HCT116 (cell line): ENCODE measurements around the gene FAM171A1. TPM values are rescaled to one million over a fixed set of nuclear protein-coding genes. Genes with fewer than 3 reads are reported as not detected.

Experiments used
- ATAC-seq: fragments of 200-7000 bp; cut with Tn5 transposase; 2 replicates; pipeline ENCODE4 v1.9.1; 2020; ENCODE audit warnings: mild to moderate bottlenecking, moderate library complexity
- BruUV-seq: library from RNA; stranded (reverse); fragments of 400-500 nt; replicated peaks from 2 replicates; lab custom pipeline; 2021; lab: Mats Ljungman, UMichigan
- CTCF ChIA-PET: fragments of 300-600 bp; sonication (Branson Sonifier 250); formaldehyde crosslinking; loops from one replicate; lab custom pipeline; 2021; ENCODE audit warnings: antibody characterized with exemption; lab: Charles Lee
- POLR2A ChIA-PET: fragments of 300-600, 350-600 bp; sonication (Branson Sonifier 250); formaldehyde crosslinking; loops from one replicate; lab custom pipeline; 2021; ENCODE audit warnings: antibody characterized with exemption; lab: Charles Lee
- RAD21 ChIA-PET, 2 experiments: fragments of 300-600 bp; sonication (Branson Sonifier 250); formaldehyde crosslinking; loops; one replicate each; lab custom pipeline; 2023; ENCODE audit warnings: low total read pairs in 2 of 2; ENCODE audit not compliant: uncharacterized antibody in 2 of 2, unreplicated experiment in 2 of 2, low non-redundant PET in 1 of 2; lab: Charles Lee
- DNase-seq: peaks from one replicate; pipeline ENCODE4 v3.0.0-alpha.2; 2010; ENCODE audit warnings: low read depth, low spot score
- H2AFZ ChIP-seq: fragments of 200-600 bp; shearing (Covaris generic), sonication (generic); 2 replicates; pipeline ENCODE4 v1.6.1; 2017; ENCODE audit warnings: low read depth, mixed run types, mixed read lengths, antibody characterized with exemption, low read length; ENCODE audit not compliant: poor library complexity, severe bottlenecking
- H3K27ac ChIP-seq: 2 replicates; pipeline ENCODE4 v1.5.1; 2012; ENCODE audit warnings: low read depth, low read length
- H3K27me3 ChIP-seq: fragments of 200-600 bp; sonication (generic); 2 replicates; pipeline ENCODE4 v1.6.1; 2016; ENCODE audit warnings: mixed run types, low read length, mixed read lengths; ENCODE audit not compliant: insufficient read depth
- H3K36me3 ChIP-seq, 2 experiments: fragments of 200-500 bp in 1 of 2; fragments of 200-600 bp in 1 of 2; sonication (Bioruptor generic) in 1 of 2; sonication (generic) in 1 of 2; 2 replicates each; pipeline versions ENCODE4 v1.5.1 to v1.6.1; 2014 to 2016; ENCODE audit warnings: low read length in 2 of 2, inconsistent platforms in 1 of 2, mixed read lengths in 1 of 2, mixed run types in 1 of 2; ENCODE audit not compliant: insufficient read depth in 2 of 2, control insufficient read depth in 1 of 2
- H3K4me1 ChIP-seq, 2 experiments: fragments of 200-600 bp in 1 of 2; sonication (generic) in 1 of 2; 2 replicates each; pipeline versions ENCODE4 v1.5.1 to v1.6.1; 2012 to 2017; ENCODE audit warnings: low read length in 2 of 2, inconsistent platforms in 1 of 2, mild to moderate bottlenecking in 1 of 2, mixed read lengths in 1 of 2, mixed run types in 1 of 2, moderate library complexity in 1 of 2; ENCODE audit not compliant: insufficient read depth in 2 of 2, control insufficient read depth in 1 of 2
- H3K4me2 ChIP-seq: fragments of 200-600 bp; sonication (generic); 2 replicates; pipeline ENCODE4 v1.6.1; 2017; ENCODE audit warnings: mixed run types, low read length, mixed read lengths
- H3K4me3 ChIP-seq, 2 experiments: fragments of 200-600 bp in 1 of 2; sonication (generic) in 1 of 2; replicated peaks in 1 of 2; 2 replicates each; pipeline ENCODE4 v1.5.1; 2011 to 2016; ENCODE audit warnings: low read length in 2 of 2, control low read depth in 1 of 2, low read depth in 1 of 2, mild to moderate bottlenecking in 1 of 2, mixed read lengths in 1 of 2, mixed run types in 1 of 2
- H3K79me2 ChIP-seq: fragments of 200-600 bp; sonication (generic); 2 replicates; pipeline ENCODE4 v1.6.1; 2017; ENCODE audit warnings: mild to moderate bottlenecking, mixed run types, low read length, moderate library complexity, mixed read lengths; ENCODE audit not compliant: insufficient read depth
- H3K9ac ChIP-seq: fragments of 200-600 bp; sonication (generic); 2 replicates; pipeline ENCODE4 v1.6.1; 2016; ENCODE audit warnings: low read length, mixed read lengths
- H3K9me2 ChIP-seq: fragments of 200-600 bp; sonication (generic), shearing (Covaris generic); 2 replicates; pipeline ENCODE4 v1.6.1; 2017; ENCODE audit warnings: mixed run types, mild to moderate bottlenecking, moderate library complexity; ENCODE audit not compliant: insufficient read depth
- H3K9me3 ChIP-seq, 2 experiments: fragments of 200-500 bp in 1 of 2; fragments of 200-600 bp in 1 of 2; sonication (Bioruptor generic) in 1 of 2; sonication (generic) in 1 of 2; 2 replicates each; pipeline ENCODE4 v1.6.1; 2014 to 2017; ENCODE audit warnings: low read length in 2 of 2, mixed read lengths in 2 of 2, inconsistent platforms in 1 of 2, low read depth in 1 of 2, mild to moderate bottlenecking in 1 of 2, mixed run types in 1 of 2, moderate library complexity in 1 of 2; ENCODE audit not compliant: control insufficient read depth in 1 of 2, insufficient read depth in 1 of 2
- H4K20me1 ChIP-seq: fragments of 200-600 bp; sonication (generic), shearing (Covaris generic); 2 replicates; pipeline ENCODE4 v1.6.1; 2017; ENCODE audit warnings: mixed run types, mild to moderate bottlenecking, moderate library complexity; ENCODE audit not compliant: insufficient read depth
- ATF3 ChIP-seq: IDR thresholded peaks from 2 replicates; pipeline ENCODE4 v1.6.1; 2012
- CBX3 ChIP-seq: IDR thresholded peaks from 2 replicates; pipeline ENCODE4 v1.6.1; 2012; ENCODE audit warnings: low read depth
- CEBPB ChIP-seq: IDR thresholded peaks from 2 replicates; pipeline ENCODE4 v1.6.1; 2012; ENCODE audit warnings: low read depth
- EGR1 ChIP-seq: IDR thresholded peaks from 2 replicates; pipeline ENCODE4 v1.6.1; 2012; ENCODE audit warnings: low read depth
- ELF1 ChIP-seq: IDR thresholded peaks from 2 replicates; pipeline ENCODE4 v1.6.1; 2012; ENCODE audit warnings: low read depth, borderline replicate concordance
- EZH2 ChIP-seq: fragments of 200-600 bp; sonication (generic); IDR thresholded peaks from 2 replicates; pipeline ENCODE4 v1.6.1; 2017; ENCODE audit warnings: antibody characterized with exemption, mixed run types
- EZH2phosphoT487 ChIP-seq: fragments of 200-600 bp; IDR thresholded peaks from 2 replicates; pipeline ENCODE4 v1.6.1; 2018; ENCODE audit warnings: antibody characterized with exemption, borderline replicate concordance
- POLR2A ChIP-seq: IDR thresholded peaks from 2 replicates; pipeline ENCODE4 v1.7.0; 2011; ENCODE audit warnings: borderline replicate concordance; ENCODE audit not compliant: insufficient read depth, insufficient read length; ENCODE audit errors: extremely low read depth
- POLR2AphosphoS5 ChIP-seq: IDR thresholded peaks from 2 replicates; pipeline ENCODE4 v1.6.1; 2011; ENCODE audit warnings: mild to moderate bottlenecking, low read depth, low read length, moderate library complexity
- RAD21 ChIP-seq: IDR thresholded peaks from 2 replicates; pipeline ENCODE4 v1.6.1; 2012; ENCODE audit warnings: low read depth, mild to moderate bottlenecking
- REST ChIP-seq: IDR thresholded peaks from 2 replicates; pipeline ENCODE4 v1.6.1; 2012; ENCODE audit warnings: low read depth
- SIN3A ChIP-seq: IDR thresholded peaks from 2 replicates; pipeline ENCODE4 v1.6.1; 2012; ENCODE audit warnings: low read depth
- TCF7L2 ChIP-seq: IDR thresholded peaks from 2 replicates; pipeline ENCODE4 v1.7.0; 2011; ENCODE audit warnings: borderline replicate concordance, inconsistent platforms; ENCODE audit not compliant: insufficient read depth, insufficient read length; ENCODE audit errors: extremely low read depth
- YY1 ChIP-seq: IDR thresholded peaks from 2 replicates; pipeline ENCODE4 v1.6.1; 2011; ENCODE audit warnings: low read length, low read depth, moderate library complexity, mild to moderate bottlenecking; ENCODE audit not compliant: insufficient replicate concordance; ENCODE audit errors: extremely low read depth
- ZFX ChIP-seq: fragments of 450-650 bp; IDR thresholded peaks from 2 replicates; pipeline ENCODE4 v1.6.1; 2017
- ZNF274 ChIP-seq: fragments of 200-500 bp; sonication (Bioruptor generic); IDR thresholded peaks from 2 replicates; pipeline ENCODE4 v1.6.1; 2014; ENCODE audit warnings: mild to moderate bottlenecking, low read depth, low read length, inconsistent platforms
- intact Hi-C: fragments of 100-400 bp; cut with micrococcal nuclease; formaldehyde crosslinking; loops from 2 replicates; pipeline ENCODE4 v1.10.0; 2022
- total RNA-seq: library from RNA; stranded (reverse); gene quantifications from one replicate; pipeline ENCODE4 v1.2.1, GENCODE V29; 2021; ENCODE audit not compliant: unreplicated experiment

Gene FAM171A1
- total RNA-seq, 1 experiment from 2014 or later, result 32.5 TPM

DNA sequence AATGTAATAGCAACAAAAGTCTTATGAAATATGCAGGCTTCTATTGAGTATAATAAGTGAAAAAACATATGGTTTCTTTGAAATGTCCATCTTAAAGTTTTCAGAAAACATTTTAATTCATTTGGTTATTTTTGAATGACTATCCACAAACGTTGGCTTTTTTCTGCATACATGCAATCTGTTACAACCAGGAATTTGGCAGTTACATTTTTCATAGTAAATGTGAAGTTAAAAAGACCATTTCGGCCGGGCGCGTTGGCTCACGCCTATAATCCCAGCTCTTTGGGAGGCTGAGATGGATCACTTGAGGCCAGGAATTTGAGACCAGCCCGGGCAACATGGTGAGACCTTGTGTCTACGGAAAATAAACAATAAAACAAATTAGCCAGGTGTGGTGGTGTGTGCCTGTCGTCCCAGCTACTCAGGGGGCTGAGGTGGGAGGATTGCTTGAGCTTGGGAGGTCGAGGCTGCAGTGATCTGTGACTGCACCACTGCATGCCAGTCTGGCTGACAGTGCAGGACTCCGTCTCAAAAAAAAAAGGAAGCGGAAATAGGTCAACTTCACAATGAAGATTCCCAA lies 128.7 kb downstream of the FAM171A1 start:
- H3K9me3 ChIP-seq, result no peaks in the 10 kb centered on the region
- H3K4me3 ChIP-seq, result no peak overlapping the region
- ChIA-PET CTCF (no interaction called here), POLR2A (no interaction called here), RAD21 (no interaction called here)
- no peaks in the 10 kb centered on the region for H3K9me2 ChIP-seq
- H3K79me2 ChIP-seq, result no peaks in the 10 kb centered on the region; the same call in 1 of the 2 replicates
- no peak overlapping the region for H3K27ac ChIP-seq
- ATAC-seq (no peak), DNase-seq (no peak)
- H3K36me3 ChIP-seq, result no peaks in the 10 kb centered on the region
- no peaks in the 10 kb centered on the region for H4K20me1 ChIP-seq
- BruUV-seq, result no TSS peak
- intact Hi-C loops, result no loop called here
- TF ChIP-seq CBX3 (no peak), EZH2phosphoT487 (no peak), POLR2A (no peak), ZNF274 (no peak), POLR2AphosphoS5 (no peak), YY1 (no peak)
- H3K4me1 ChIP-seq, result peaks cover 1 to 5% of the 10 kb centered on the region in 2 experiments; a peak in 3 of 4 replicates
- H2AFZ ChIP-seq, result no peak overlapping the region
- H3K9ac ChIP-seq, result no peak overlapping the region
- no peaks in the 10 kb centered on the region for H3K27me3 ChIP-seq
- H3K4me2 ChIP-seq, result no peak overlapping the region

DNA sequence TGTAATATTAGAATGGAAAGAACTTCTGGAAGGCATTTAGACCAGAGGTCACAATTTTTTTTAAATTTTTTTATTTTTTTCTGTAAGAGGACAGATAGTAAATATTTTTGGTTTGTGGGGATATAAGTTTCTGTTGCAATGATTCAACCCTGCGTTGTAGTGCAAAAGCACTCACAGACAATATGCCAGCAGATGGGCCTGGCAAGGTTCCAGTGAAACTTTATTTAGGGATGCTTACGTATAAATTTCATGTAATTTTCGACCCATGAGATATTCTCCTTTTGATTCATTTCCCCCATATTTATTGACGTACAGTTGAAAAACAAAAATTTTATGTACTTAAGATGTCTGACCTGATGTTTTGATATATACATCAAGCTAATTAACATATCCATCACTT lies 129.8 kb downstream of the FAM171A1 start:
- no peak for DNase-seq
- no peak overlapping the region for H3K9ac ChIP-seq
- H2AFZ ChIP-seq, result no peak overlapping the region
- intact Hi-C loops, result no loop called here
- no peak overlapping the region for H3K27ac ChIP-seq
- no peaks in the 10 kb centered on the region for H3K79me2 ChIP-seq
- ChIA-PET POLR2A (no interaction called here), CTCF (no interaction called here), RAD21 (no interaction called here)
- H3K4me3 ChIP-seq, result no peak overlapping the region
- no peak overlapping the region for H3K4me2 ChIP-seq
- H3K36me3 ChIP-seq, result no peaks in the 10 kb centered on the region
- no peaks in the 10 kb centered on the region for H3K9me2 ChIP-seq
- H4K20me1 ChIP-seq, result no peaks in the 10 kb centered on the region
- no peak for ATAC-seq
- H3K9me3 ChIP-seq, result no peaks in the 10 kb centered on the region
- H3K4me1 ChIP-seq, result peaks cover 0 to 9% of the 10 kb centered on the region in 2 experiments; a peak in 1 of 4 replicates
- no TSS peak for BruUV-seq
- no peaks in the 10 kb centered on the region for H3K27me3 ChIP-seq
- no peak for TF ChIP-seq POLR2A
- no peak for TF ChIP-seq ELF1
- no peak for TF ChIP-seq CBX3
- TF ChIP-seq CEBPB, result no peak
- TF ChIP-seq EGR1, result no peak
- no peak for TF ChIP-seq SIN3A
- TF ChIP-seq EZH2phosphoT487, result no peak
- no peak for TF ChIP-seq RAD21
- TF ChIP-seq POLR2AphosphoS5, result no peak
- TF ChIP-seq EZH2, result no peak
- TF ChIP-seq ATF3, result no peak
- no peak for TF ChIP-seq ZNF274
- no peak for TF ChIP-seq ZFX
- no peak for TF ChIP-seq TCF7L2
- no peak for TF ChIP-seq REST
